Liver (tissue), 3 donors: Measurements from ENCODE around the gene GTPBP3.

Experiments used
- ATF3 ChIP-seq: IDR thresholded peaks from 2 replicates; pipeline ENCODE4 v1.6.1; 2016; ENCODE audit warnings: antibody characterized with exemption
- EGR1 ChIP-seq, 2 donors: IDR thresholded peaks; 2 replicates each; pipeline ENCODE4 v1.6.1; 2016 to 2018; ENCODE audit warnings: antibody characterized with exemption in 2 of 2, low read depth in 2 of 2
- FOXA1 ChIP-seq: IDR thresholded peaks from 2 replicates; pipeline ENCODE4 v1.6.1; 2016; ENCODE audit warnings: antibody characterized with exemption
- GABPA ChIP-seq, 2 donors: IDR thresholded peaks in 1 of 2; conservative IDR thresholded peaks in 1 of 2; 2 replicates each; pipeline ENCODE4 v1.6.1; 2016; ENCODE audit warnings: antibody characterized with exemption in 2 of 2, mild to moderate bottlenecking in 1 of 2, moderate library complexity in 1 of 2
- JUND ChIP-seq, 2 donors: IDR thresholded peaks; 2 replicates each; pipeline ENCODE4 v1.6.1; 2016; ENCODE audit warnings: antibody characterized with exemption in 2 of 2
- MAX ChIP-seq: IDR thresholded peaks from 2 replicates; pipeline ENCODE4 v1.6.1; 2016; ENCODE audit warnings: antibody characterized with exemption
- NR2F2 ChIP-seq: IDR thresholded peaks from 2 replicates; pipeline ENCODE4 v1.6.1; 2016; ENCODE audit warnings: antibody characterized with exemption
- RAD21 ChIP-seq, 2 donors: IDR thresholded peaks; 2 replicates each; pipeline ENCODE4 v1.6.1; 2016; ENCODE audit warnings: antibody characterized with exemption in 2 of 2, mild to moderate bottlenecking in 2 of 2
- RXRA ChIP-seq, 2 donors: IDR thresholded peaks; 2 replicates each; pipeline ENCODE4 v1.6.1; 2017 to 2018; ENCODE audit warnings: antibody characterized with exemption in 2 of 2, mild to moderate bottlenecking in 1 of 2
- SP1 ChIP-seq: IDR thresholded peaks from 2 replicates; pipeline ENCODE4 v1.6.1; 2018; ENCODE audit warnings: antibody characterized with exemption, mild to moderate bottlenecking
- TAF1 ChIP-seq: conservative IDR thresholded peaks from 2 replicates; pipeline ENCODE4 v1.6.1; 2016; ENCODE audit warnings: antibody characterized with exemption, mild to moderate bottlenecking
- YY1 ChIP-seq: IDR thresholded peaks from 2 replicates; pipeline ENCODE4 v1.6.1; 2016; ENCODE audit warnings: antibody characterized with exemption, mild to moderate bottlenecking
- TF ChIP-seq, protein P1 (sequence below): fragments of 150-350 bp; IDR thresholded peaks from 2 replicates; pipeline ENCODE4 v1.5.1; 2017; ENCODE audit warnings: improper control_type of control experiment, low read depth, low read length; ENCODE audit not compliant: missing input control
- TF ChIP-seq, protein P2 (sequence below): IDR thresholded peaks from 2 replicates; pipeline ENCODE4 v1.6.1; 2016; ENCODE audit warnings: antibody characterized with exemption, mild to moderate bottlenecking
- donor health status: healthy.
- donor health status: healthy.

- TF ChIP-seq, protein P1, sequence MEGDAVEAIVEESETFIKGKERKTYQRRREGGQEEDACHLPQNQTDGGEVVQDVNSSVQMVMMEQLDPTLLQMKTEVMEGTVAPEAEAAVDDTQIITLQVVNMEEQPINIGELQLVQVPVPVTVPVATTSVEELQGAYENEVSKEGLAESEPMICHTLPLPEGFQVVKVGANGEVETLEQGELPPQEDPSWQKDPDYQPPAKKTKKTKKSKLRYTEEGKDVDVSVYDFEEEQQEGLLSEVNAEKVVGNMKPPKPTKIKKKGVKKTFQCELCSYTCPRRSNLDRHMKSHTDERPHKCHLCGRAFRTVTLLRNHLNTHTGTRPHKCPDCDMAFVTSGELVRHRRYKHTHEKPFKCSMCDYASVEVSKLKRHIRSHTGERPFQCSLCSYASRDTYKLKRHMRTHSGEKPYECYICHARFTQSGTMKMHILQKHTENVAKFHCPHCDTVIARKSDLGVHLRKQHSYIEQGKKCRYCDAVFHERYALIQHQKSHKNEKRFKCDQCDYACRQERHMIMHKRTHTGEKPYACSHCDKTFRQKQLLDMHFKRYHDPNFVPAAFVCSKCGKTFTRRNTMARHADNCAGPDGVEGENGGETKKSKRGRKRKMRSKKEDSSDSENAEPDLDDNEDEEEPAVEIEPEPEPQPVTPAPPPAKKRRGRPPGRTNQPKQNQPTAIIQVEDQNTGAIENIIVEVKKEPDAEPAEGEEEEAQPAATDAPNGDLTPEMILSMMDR: no peak
- TF ChIP-seq ATF3: no peak
- TF ChIP-seq, protein P2, sequence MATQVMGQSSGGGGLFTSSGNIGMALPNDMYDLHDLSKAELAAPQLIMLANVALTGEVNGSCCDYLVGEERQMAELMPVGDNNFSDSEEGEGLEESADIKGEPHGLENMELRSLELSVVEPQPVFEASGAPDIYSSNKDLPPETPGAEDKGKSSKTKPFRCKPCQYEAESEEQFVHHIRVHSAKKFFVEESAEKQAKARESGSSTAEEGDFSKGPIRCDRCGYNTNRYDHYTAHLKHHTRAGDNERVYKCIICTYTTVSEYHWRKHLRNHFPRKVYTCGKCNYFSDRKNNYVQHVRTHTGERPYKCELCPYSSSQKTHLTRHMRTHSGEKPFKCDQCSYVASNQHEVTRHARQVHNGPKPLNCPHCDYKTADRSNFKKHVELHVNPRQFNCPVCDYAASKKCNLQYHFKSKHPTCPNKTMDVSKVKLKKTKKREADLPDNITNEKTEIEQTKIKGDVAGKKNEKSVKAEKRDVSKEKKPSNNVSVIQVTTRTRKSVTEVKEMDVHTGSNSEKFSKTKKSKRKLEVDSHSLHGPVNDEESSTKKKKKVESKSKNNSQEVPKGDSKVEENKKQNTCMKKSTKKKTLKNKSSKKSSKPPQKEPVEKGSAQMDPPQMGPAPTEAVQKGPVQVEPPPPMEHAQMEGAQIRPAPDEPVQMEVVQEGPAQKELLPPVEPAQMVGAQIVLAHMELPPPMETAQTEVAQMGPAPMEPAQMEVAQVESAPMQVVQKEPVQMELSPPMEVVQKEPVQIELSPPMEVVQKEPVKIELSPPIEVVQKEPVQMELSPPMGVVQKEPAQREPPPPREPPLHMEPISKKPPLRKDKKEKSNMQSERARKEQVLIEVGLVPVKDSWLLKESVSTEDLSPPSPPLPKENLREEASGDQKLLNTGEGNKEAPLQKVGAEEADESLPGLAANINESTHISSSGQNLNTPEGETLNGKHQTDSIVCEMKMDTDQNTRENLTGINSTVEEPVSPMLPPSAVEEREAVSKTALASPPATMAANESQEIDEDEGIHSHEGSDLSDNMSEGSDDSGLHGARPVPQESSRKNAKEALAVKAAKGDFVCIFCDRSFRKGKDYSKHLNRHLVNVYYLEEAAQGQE: no peak
- no peak for TF ChIP-seq EGR1 (IDR thresholded peaks at IDR 0.05; ENCODE audit: low read depth in 2 of 2)
- no peak for TF ChIP-seq TAF1
- no peak for TF ChIP-seq MAX
- TF ChIP-seq FOXA1: peak; percentile 10
- peak; percentile 91 for TF ChIP-seq SP1
- no peak for TF ChIP-seq YY1
- no peak for TF ChIP-seq RAD21 (IDR thresholded peaks at IDR 0.05)
- TF ChIP-seq NR2F2: no peak
- no peak for TF ChIP-seq GABPA (IDR thresholded peaks at IDR 0.05 in 1 of 2, conservative IDR thresholded peaks at IDR 0.05 in 1 of 2)
- no peak for TF ChIP-seq JUND (IDR thresholded peaks at IDR 0.05)
- peak; percentile 74 to 77 for TF ChIP-seq RXRA (IDR thresholded peaks at IDR 0.05)
Observed at GRCh38 chr19:17305216-17305516, 32.2 kb upstream of the GTPBP3 start.
